ENCODE results near the gene PPP1R11. TPM values are rescaled to one million over a fixed set of nuclear protein-coding genes. Genes with fewer than 3 reads are reported as not detected.

Gene PPP1R11
- polyA plus RNA-seq, 1 donor (not counting 4 experiments of a cell fraction or from before 2014, with no cell fraction given): 58.0 TPM

DNA sequence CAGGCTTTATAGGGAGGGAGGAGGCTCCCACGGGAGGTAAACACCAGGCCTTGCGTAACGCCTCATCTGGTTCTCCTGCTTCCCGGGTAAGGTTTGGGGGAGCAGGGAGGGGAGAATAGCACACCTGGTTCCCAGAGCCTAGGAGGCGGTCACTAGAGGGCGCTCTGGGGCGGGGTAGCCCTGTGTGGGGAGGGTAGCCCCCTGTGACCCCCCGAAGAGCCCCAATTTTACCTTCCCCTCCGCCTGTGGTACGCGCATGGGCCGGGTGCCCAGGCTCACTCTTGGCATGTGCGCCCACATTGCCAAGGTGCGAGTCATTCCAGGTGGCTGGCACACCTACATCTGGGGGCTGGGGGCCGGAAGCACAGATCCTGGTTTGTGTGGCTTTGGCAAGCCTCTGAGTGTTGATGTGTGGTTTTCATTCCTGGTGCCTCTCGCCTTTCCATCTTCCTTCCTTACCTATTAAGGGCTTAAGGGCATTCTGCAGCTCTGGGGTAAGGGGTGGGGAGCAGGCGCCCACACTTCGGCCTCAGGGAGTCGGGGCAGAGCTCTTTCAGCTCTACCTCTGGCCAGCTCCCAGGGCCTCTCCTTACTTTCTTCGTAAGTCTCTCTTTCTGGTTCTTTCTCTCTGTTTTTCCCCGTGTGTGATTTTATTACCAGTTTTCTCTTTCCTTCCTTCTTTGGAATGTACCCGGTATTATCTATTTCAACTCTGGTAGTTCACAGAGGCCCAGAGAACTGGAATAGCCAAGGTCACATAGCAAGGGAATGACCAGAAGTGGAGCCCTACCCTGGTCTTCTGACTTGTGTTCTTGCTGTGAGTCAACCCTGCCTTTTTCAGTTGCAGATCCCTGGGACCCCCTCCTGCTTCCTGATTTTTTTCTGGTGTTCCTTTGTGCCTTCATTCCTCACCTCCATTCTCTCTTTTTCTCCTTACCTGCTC, 9.1 kb downstream of the PPP1R11 start:
- Histone ChIP-seq H2AFZ (ENCODE audit: control insufficient read depth, low read length) (peak overlapping the region; percentile 63), H3K4me2 (ENCODE audit: control insufficient read depth, extremely low read depth, insufficient read depth, low read depth, low read length) (peak overlapping the region; percentile 95), H3K36me3 (ENCODE audit: control insufficient read depth in 2 of 2, extremely low read depth in 1 of 2, insufficient read depth in 2 of 2, low read length in 2 of 2) (no peaks in the 10 kb centered on the region), H3K9ac (ENCODE audit: control insufficient read depth, extremely low read depth, insufficient read depth, low read length) (peak overlapping the region; percentile 74), H4K20me1 (ENCODE audit: control insufficient read depth, extremely low read depth, insufficient read depth, low read length) (no peaks in the 10 kb centered on the region), H3K79me2 (ENCODE audit: control insufficient read depth, insufficient read depth, low read length) (no peaks in the 10 kb centered on the region), H3K27ac (ENCODE audit: control insufficient read depth, insufficient read depth, low read length) (peak overlapping the region; percentile 63), H3K4me1 (ENCODE audit: control insufficient read depth, extremely low read depth, insufficient read depth, low read length) (peaks cover 15% of the 10 kb centered on the region), H3K9me1 (ENCODE audit: control insufficient read depth, extremely low read depth, insufficient read depth, low read length) (no peaks in the 10 kb centered on the region), H3K9me3 (ENCODE audit: control insufficient read depth, low read depth, low read length) (no peaks in the 10 kb centered on the region), H3K27me3 (ENCODE audit: control insufficient read depth, extremely low read depth, insufficient read depth, low read length) (peaks cover 4% of the 10 kb centered on the region), H3K4me3 (ENCODE audit: control insufficient read depth in 2 of 3, extremely low read depth in 1 of 3, insufficient read depth in 2 of 3, low read depth in 1 of 3, low read length in 3 of 3) (peak overlapping the region; percentile 59 to 90 (median 77))
- FAIRE-seq: peak; percentile 92
- dilution Hi-C loops (cut with MboI; ENCODE audit: extremely low pct_ligation_motif_present, low sequenced_read_pairs): loop anchor here (10.0 kb wide), 1 partner anchor 59 kb away; the partner anchor contains the start of gene TRIM40
- no peak for TF ChIP-seq EZH2 (IDR thresholded peaks at IDR 0.05; ENCODE audit: low read length)
- TF ChIP-seq, protein P1, sequence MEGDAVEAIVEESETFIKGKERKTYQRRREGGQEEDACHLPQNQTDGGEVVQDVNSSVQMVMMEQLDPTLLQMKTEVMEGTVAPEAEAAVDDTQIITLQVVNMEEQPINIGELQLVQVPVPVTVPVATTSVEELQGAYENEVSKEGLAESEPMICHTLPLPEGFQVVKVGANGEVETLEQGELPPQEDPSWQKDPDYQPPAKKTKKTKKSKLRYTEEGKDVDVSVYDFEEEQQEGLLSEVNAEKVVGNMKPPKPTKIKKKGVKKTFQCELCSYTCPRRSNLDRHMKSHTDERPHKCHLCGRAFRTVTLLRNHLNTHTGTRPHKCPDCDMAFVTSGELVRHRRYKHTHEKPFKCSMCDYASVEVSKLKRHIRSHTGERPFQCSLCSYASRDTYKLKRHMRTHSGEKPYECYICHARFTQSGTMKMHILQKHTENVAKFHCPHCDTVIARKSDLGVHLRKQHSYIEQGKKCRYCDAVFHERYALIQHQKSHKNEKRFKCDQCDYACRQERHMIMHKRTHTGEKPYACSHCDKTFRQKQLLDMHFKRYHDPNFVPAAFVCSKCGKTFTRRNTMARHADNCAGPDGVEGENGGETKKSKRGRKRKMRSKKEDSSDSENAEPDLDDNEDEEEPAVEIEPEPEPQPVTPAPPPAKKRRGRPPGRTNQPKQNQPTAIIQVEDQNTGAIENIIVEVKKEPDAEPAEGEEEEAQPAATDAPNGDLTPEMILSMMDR (optimal IDR thresholded peaks at IDR 0.05 in 1 of 3, IDR thresholded peaks at IDR 0.05 in 1 of 3, conservative IDR thresholded peaks at IDR 0.05 in 1 of 3; ENCODE audit: extremely low read depth in 1 of 3, insufficient read depth in 2 of 3, low read length in 3 of 3): peak; percentile 48 to 63 (median 56)
- DNase-seq (ENCODE audit: low read depth, low spot score): peak; percentile 85

GRCh38 chr6:30077218-30077617, 10.2 kb downstream of the PPP1R11 start:
- H2AFZ ChIP-seq (ENCODE audit: control insufficient read depth, low read length): no peak overlapping the region
- no peak overlapping the region for H3K4me2 ChIP-seq (ENCODE audit: control insufficient read depth, extremely low read depth, insufficient read depth, low read depth, low read length)
- no peak overlapping the region for H3K9ac ChIP-seq (ENCODE audit: control insufficient read depth, extremely low read depth, insufficient read depth, low read length)
- no peaks in the 10 kb centered on the region for H3K79me2 ChIP-seq (ENCODE audit: control insufficient read depth, insufficient read depth, low read length)
- no peak for FAIRE-seq
- no peak overlapping the region for H3K27ac ChIP-seq (ENCODE audit: control insufficient read depth, insufficient read depth, low read length)
- H4K20me1 ChIP-seq (ENCODE audit: control insufficient read depth, extremely low read depth, insufficient read depth, low read length): no peaks in the 10 kb centered on the region
- H3K27me3 ChIP-seq (ENCODE audit: control insufficient read depth, extremely low read depth, insufficient read depth, low read length): peaks cover 4% of the 10 kb centered on the region
- no peak overlapping the region for H3K4me3 ChIP-seq (ENCODE audit: control insufficient read depth in 2 of 3, extremely low read depth in 1 of 3, insufficient read depth in 2 of 3, low read depth in 1 of 3, low read length in 3 of 3)
- dilution Hi-C loops (cut with MboI; ENCODE audit: extremely low pct_ligation_motif_present, low sequenced_read_pairs): loop anchor here (10.0 kb wide), 1 partner anchor 58 kb away; the partner anchor contains the start of gene TRIM40
- H3K36me3 ChIP-seq (ENCODE audit: control insufficient read depth in 2 of 2, extremely low read depth in 1 of 2, insufficient read depth in 2 of 2, low read length in 2 of 2): no peaks in the 10 kb centered on the region
- H3K9me3 ChIP-seq (ENCODE audit: control insufficient read depth, low read depth, low read length): no peaks in the 10 kb centered on the region
- H3K4me1 ChIP-seq (ENCODE audit: control insufficient read depth, extremely low read depth, insufficient read depth, low read length): peaks cover 15% of the 10 kb centered on the region
- TF ChIP-seq, protein P1 (optimal IDR thresholded peaks at IDR 0.05 in 1 of 3, IDR thresholded peaks at IDR 0.05 in 1 of 3, conservative IDR thresholded peaks at IDR 0.05 in 1 of 3; ENCODE audit: extremely low read depth in 1 of 3, insufficient read depth in 2 of 3, low read length in 3 of 3): no peak
- no peak for TF ChIP-seq EZH2 (IDR thresholded peaks at IDR 0.05; ENCODE audit: low read length)
- H3K9me1 ChIP-seq (ENCODE audit: control insufficient read depth, extremely low read depth, insufficient read depth, low read length): no peaks in the 10 kb centered on the region
- DNase-seq (ENCODE audit: low read depth, low spot score): no peak
